MM.1S (cell line): ENCODE data around the gene IL1RAPL2.

Experiments
- DNase-seq: peaks from one replicate; pipeline ENCODE4 v3.0.0-alpha.2; 2015
- H2AFZ ChIP-seq: fragments of 300-600 bp; sonication (generic); 2 replicates; pipeline ENCODE4 v1.6.0; 2016; ENCODE audit warnings: antibody characterized with exemption, low read length
- H3F3A ChIP-seq: fragments of 300-600 bp; sonication (generic); 2 replicates; pipeline ENCODE4 v1.6.1; 2016; ENCODE audit warnings: mild to moderate bottlenecking, antibody characterized with exemption, low read length, moderate library complexity, mixed read lengths; ENCODE audit not compliant: insufficient read depth
- H3K27ac ChIP-seq: fragments of 300-600 bp; sonication (generic); 2 replicates; pipeline ENCODE4 v1.5.1; 2016; ENCODE audit warnings: mild to moderate bottlenecking, low read length
- H3K27me3 ChIP-seq: fragments of 300-600 bp; sonication (generic); replicated peaks from 2 replicates; pipeline ENCODE4 v1.6.0; 2016; ENCODE audit warnings: low read length; ENCODE audit not compliant: insufficient read depth
- H3K36me3 ChIP-seq: fragments of 300-600 bp; sonication (generic); replicated peaks from 2 replicates; pipeline ENCODE4 v1.6.1; 2016; ENCODE audit warnings: mild to moderate bottlenecking, low read length, mixed read lengths; ENCODE audit not compliant: insufficient read depth
- H3K4me1 ChIP-seq: fragments of 300-600 bp; sonication (generic); 2 replicates; pipeline ENCODE4 v1.6.1; 2016; ENCODE audit warnings: low read length, mixed read lengths
- H3K4me2 ChIP-seq: fragments of 300-600 bp; sonication (generic); 2 replicates; pipeline ENCODE4 v1.6.0; 2016; ENCODE audit warnings: low read depth, low read length
- H3K4me3 ChIP-seq: fragments of 300-600 bp; sonication (generic); 2 replicates; pipeline ENCODE4 v1.5.1; 2016; ENCODE audit warnings: low read length, mixed read lengths
- H3K79me2 ChIP-seq: fragments of 300-600 bp; sonication (generic); 2 replicates; pipeline ENCODE4 v1.6.1; 2016; ENCODE audit warnings: mixed run types, low read length, mixed read lengths
- H3K9ac ChIP-seq: fragments of 300-600 bp; sonication (generic); 2 replicates; pipeline ENCODE4 v1.6.1; 2016; ENCODE audit warnings: low read length, mixed read lengths
- H3K9me2 ChIP-seq: fragments of 300-600 bp; sonication (generic); replicated peaks from 2 replicates; pipeline ENCODE4 v1.6.1; 2016; ENCODE audit warnings: mild to moderate bottlenecking, low read length, mixed read lengths; ENCODE audit not compliant: insufficient read depth
- H3K9me3 ChIP-seq: fragments of 300-600 bp; sonication (generic); replicated peaks from 2 replicates; pipeline ENCODE4 v1.6.1; 2016; ENCODE audit warnings: mild to moderate bottlenecking, low read length, mixed read lengths; ENCODE audit not compliant: insufficient read depth
- H4K20me1 ChIP-seq: fragments of 300-600 bp; sonication (generic); 2 replicates; pipeline ENCODE4 v1.6.1; 2016; ENCODE audit warnings: mild to moderate bottlenecking, low read length, moderate library complexity, mixed read lengths; ENCODE audit not compliant: insufficient read depth
- EZH2 ChIP-seq: fragments of 300-600 bp; sonication (generic); optimal IDR thresholded peaks from 2 replicates; pipeline ENCODE3; 2017; ENCODE audit warnings: low read depth, mild to moderate bottlenecking, antibody characterized with exemption, low read length, mixed read lengths
- EZH2phosphoT487 ChIP-seq: fragments of 300-600 bp; sonication (generic); IDR thresholded peaks from 2 replicates; pipeline ENCODE4 v1.6.1; 2018; ENCODE audit warnings: antibody characterized with exemption, low read length
- TF ChIP-seq, protein P1 (sequence below): fragments of 300-600 bp; sonication (generic); IDR thresholded peaks from 2 replicates; pipeline ENCODE4 v1.5.1; 2016; ENCODE audit warnings: antibody characterized with exemption, low read length, mixed read lengths

Gene IL1RAPL2

DNA sequence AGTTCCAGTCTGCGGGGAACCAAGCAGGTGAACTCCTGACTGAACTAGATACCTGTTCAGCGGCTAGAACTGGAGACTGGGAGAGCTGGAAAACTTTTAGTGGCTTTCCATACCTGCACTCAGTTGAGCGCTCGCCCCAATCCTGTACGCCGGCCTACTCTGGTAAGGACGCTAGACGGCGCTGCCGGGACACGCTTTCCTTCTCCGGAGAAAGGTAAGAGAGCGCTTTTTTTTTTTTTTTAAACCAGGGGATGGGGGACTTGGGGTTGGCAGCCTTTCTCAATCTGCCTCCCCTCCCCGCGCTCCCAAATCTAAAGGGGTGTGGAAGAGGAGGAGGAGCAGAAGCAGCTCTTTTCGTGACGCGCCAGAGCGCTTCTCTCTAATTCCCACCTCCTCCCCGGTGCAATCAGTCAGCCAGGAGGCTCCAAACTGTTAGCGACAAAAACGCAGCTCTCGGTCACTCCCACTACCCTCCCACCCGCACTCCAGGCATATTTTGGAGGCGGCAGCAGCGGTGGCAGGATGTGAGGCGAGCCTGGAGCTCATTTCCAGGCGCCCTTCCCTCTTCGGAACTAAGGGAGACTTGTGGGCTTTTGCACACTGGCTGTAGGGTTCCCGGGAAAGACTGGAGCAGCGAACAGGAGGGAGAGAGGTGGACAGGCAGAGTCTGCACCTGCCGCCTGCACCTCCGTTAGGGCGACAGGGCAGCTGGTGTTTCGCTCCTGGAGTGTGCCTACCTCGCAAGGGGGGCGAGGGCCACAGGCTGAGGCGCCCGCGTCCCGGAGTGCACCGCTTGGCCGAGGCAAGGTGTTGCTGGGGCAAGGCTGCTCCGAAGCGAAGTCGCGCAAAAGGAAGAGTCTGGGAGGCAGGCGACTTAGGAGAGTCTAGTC lies at the start of gene IL1RAPL2:
Gene IL1RAPL2, plus strand, starts transcription at position 409 of the 890 bp plus-strand sequence.
- Histone ChIP-seq H3K4me2 (peak within 1 kb of the TSS; percentile 73), H3K9me2 (no peaks in the 10 kb centered on the region), H3K27me3 (no peaks in the 10 kb centered on the region), H3K4me1 (no peaks in the 10 kb centered on the region), H3F3A (no peaks in the 10 kb centered on the region), H3K4me3 (peak within 1 kb of the TSS; percentile 53), H3K9me3 (no peaks in the 10 kb centered on the region), H4K20me1 (no peaks in the 10 kb centered on the region), H3K36me3 (no peaks in the 10 kb centered on the region), H3K9ac (no peak within 1 kb of the TSS), H3K27ac (no peak within 1 kb of the TSS), H3K79me2 (no peaks in the 10 kb centered on the region), H2AFZ (peak within 1 kb of the TSS; percentile 65; the same call in 1 of the 2 replicates)
- peak; percentile 51 for DNase-seq
- TF ChIP-seq EZH2: no peak
- TF ChIP-seq, protein P1, sequence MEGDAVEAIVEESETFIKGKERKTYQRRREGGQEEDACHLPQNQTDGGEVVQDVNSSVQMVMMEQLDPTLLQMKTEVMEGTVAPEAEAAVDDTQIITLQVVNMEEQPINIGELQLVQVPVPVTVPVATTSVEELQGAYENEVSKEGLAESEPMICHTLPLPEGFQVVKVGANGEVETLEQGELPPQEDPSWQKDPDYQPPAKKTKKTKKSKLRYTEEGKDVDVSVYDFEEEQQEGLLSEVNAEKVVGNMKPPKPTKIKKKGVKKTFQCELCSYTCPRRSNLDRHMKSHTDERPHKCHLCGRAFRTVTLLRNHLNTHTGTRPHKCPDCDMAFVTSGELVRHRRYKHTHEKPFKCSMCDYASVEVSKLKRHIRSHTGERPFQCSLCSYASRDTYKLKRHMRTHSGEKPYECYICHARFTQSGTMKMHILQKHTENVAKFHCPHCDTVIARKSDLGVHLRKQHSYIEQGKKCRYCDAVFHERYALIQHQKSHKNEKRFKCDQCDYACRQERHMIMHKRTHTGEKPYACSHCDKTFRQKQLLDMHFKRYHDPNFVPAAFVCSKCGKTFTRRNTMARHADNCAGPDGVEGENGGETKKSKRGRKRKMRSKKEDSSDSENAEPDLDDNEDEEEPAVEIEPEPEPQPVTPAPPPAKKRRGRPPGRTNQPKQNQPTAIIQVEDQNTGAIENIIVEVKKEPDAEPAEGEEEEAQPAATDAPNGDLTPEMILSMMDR: peak; percentile 53

DNA sequence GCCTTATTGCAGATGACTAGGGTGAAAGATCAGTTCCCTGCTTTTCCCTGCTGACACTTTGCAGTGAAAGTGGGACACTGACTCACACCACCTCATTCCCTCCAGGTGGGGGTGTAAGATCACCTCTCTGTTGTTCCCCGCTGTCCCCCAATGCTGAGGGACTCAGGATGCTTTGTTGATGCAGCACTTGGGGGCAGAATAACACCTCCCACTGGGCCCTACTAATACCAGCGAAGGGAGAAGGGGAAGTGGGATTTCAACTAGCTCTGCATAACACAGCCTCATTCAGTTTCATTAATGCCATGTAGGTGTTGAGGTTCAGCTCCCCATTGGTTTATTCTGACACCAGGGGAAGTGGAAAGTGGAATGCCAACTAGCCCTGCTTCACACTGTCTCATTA lies 43.6 kb upstream of the IL1RAPL2 start:
- no peak overlapping the region for H3K4me2 ChIP-seq

DNA sequence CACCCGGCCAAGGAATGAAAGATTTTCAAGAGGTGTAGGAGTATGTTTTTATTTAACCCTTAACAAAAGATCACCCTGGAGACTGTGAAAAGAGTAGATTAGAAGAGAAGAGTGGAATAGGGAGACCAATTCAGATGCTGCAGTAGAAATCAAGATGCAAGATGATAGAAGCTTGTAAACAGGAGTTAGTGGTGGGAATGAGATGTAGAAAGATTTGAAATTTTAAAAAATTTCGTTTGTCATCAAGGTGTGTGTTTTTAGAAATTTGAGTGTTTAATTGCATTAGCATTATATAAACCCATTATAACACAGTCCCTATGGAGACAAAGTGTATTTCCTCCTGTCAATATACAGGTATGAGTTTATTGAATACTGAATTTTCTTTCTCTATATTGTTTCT lies 42.1 kb upstream of the IL1RAPL2 start:
- no peak for TF ChIP-seq EZH2
- no peak for TF ChIP-seq EZH2phosphoT487
- TF ChIP-seq, protein P1: no peak
- no peak overlapping the region for H3K27ac ChIP-seq
- no peaks in the 10 kb centered on the region for H3K9me3 ChIP-seq
- H3K9ac ChIP-seq: no peak overlapping the region
- no peak overlapping the region for H3K4me2 ChIP-seq
- H4K20me1 ChIP-seq: no peaks in the 10 kb centered on the region
- no peak overlapping the region for H3K4me3 ChIP-seq
- H3K4me1 ChIP-seq: no peaks in the 10 kb centered on the region
- H3K9me2 ChIP-seq: no peaks in the 10 kb centered on the region
- H2AFZ ChIP-seq: no peak overlapping the region
- DNase-seq: no peak
- no peaks in the 10 kb centered on the region for H3K79me2 ChIP-seq
- no peaks in the 10 kb centered on the region for H3K27me3 ChIP-seq
- no peaks in the 10 kb centered on the region for H3K36me3 ChIP-seq
- no peaks in the 10 kb centered on the region for H3F3A ChIP-seq

More for the DNA sequence above, 43.6 kb upstream of the IL1RAPL2 start:
- TF ChIP-seq EZH2: no peak
- TF ChIP-seq, protein P1: no peak
- TF ChIP-seq EZH2phosphoT487: no peak
- Histone ChIP-seq H3K4me3 (no peak overlapping the region), H2AFZ (no peak overlapping the region), H3F3A (no peaks in the 10 kb centered on the region), H3K36me3 (no peaks in the 10 kb centered on the region), H3K27ac (no peak overlapping the region), H3K9me3 (no peaks in the 10 kb centered on the region), H3K9ac (no peak overlapping the region), H3K4me1 (no peaks in the 10 kb centered on the region), H3K9me2 (no peaks in the 10 kb centered on the region), H4K20me1 (no peaks in the 10 kb centered on the region), H3K27me3 (no peaks in the 10 kb centered on the region), H3K79me2 (no peaks in the 10 kb centered on the region)
- no peak for DNase-seq
